ENCODE data around the gene TXNDC8.

- no peak for TF ChIP-seq ASH2L (IDR thresholded peaks at IDR 0.05; ENCODE audit: insufficient read length, low read depth, low read length)
- no peak for TF ChIP-seq CBFB (CRISPR knock-in tag; IDR thresholded peaks at IDR 0.05)
- no peak for TF ChIP-seq SKI (IDR thresholded peaks at IDR 0.05; ENCODE audit: partially characterized antibody)
- no peak for TF ChIP-seq CTCF (CRISPR knock-in tag; IDR thresholded peaks at IDR 0.05)
- no peak for TF ChIP-seq ZNF644 (CRISPR knock-in tag; IDR thresholded peaks at IDR 0.05; ENCODE audit: low read depth)
- TF ChIP-seq REPIN1 (CRISPR knock-in tag; IDR thresholded peaks at IDR 0.05; ENCODE audit: borderline replicate concordance, low read depth): no peak
- no peak for TF ChIP-seq U2AF2 (IDR thresholded peaks at IDR 0.05; ENCODE audit: low read depth, low read length)
- no peak for TF ChIP-seq HMGXB4 (CRISPR knock-in tag; IDR thresholded peaks at IDR 0.05; ENCODE audit: borderline replicate concordance in 1 of 2, low read depth in 1 of 2)
- no peak for TF ChIP-seq TFAP4 (IDR thresholded peaks at IDR 0.05; ENCODE audit: borderline replicate concordance, low read depth)
- TF ChIP-seq, protein P1, sequence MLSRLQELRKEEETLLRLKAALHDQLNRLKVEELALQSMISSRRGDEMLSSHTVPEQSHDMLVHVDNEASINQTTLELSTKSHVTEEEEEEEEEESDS (CRISPR knock-in tag; IDR thresholded peaks at IDR 0.05; ENCODE audit: borderline replicate concordance): no peak
- TF ChIP-seq ZNF781 (CRISPR knock-in tag; IDR thresholded peaks at IDR 0.05; ENCODE audit: borderline replicate concordance, not compliant biosample characterization): no peak
- TF ChIP-seq TAF1 (CRISPR knock-in tag; IDR thresholded peaks at IDR 0.05): no peak
- no peak for TF ChIP-seq ZNF484 (CRISPR knock-in tag; IDR thresholded peaks at IDR 0.05; ENCODE audit: borderline replicate concordance, low read depth)
- TF ChIP-seq ZNF720 (CRISPR knock-in tag; IDR thresholded peaks at IDR 0.05): no peak
Measured at GRCh38 chr9:110328763-110329162, 8.9 kb downstream of the TXNDC8 start.

Measured in HepG2 (cell line).